B cell (primary cell): ENCODE measurements around the gene HLA-C.

Experiments used
- EZH2 ChIP-seq: IDR thresholded peaks from 2 replicates; pipeline ENCODE4 v1.6.1; 2012; ENCODE audit warnings: borderline replicate concordance, low read depth, mild to moderate bottlenecking, moderate library complexity, low read length; ENCODE audit not compliant: insufficient read depth, poor library complexity, severe bottlenecking
- TF ChIP-seq, protein P1 (sequence below): fragments of 200-600 bp; IDR thresholded peaks from one replicate; pipeline ENCODE4 v1.8.0; 2022; ENCODE audit warnings: antibody characterized with exemption, mild to moderate bottlenecking

- no peak for TF ChIP-seq EZH2
- TF ChIP-seq, protein P1, sequence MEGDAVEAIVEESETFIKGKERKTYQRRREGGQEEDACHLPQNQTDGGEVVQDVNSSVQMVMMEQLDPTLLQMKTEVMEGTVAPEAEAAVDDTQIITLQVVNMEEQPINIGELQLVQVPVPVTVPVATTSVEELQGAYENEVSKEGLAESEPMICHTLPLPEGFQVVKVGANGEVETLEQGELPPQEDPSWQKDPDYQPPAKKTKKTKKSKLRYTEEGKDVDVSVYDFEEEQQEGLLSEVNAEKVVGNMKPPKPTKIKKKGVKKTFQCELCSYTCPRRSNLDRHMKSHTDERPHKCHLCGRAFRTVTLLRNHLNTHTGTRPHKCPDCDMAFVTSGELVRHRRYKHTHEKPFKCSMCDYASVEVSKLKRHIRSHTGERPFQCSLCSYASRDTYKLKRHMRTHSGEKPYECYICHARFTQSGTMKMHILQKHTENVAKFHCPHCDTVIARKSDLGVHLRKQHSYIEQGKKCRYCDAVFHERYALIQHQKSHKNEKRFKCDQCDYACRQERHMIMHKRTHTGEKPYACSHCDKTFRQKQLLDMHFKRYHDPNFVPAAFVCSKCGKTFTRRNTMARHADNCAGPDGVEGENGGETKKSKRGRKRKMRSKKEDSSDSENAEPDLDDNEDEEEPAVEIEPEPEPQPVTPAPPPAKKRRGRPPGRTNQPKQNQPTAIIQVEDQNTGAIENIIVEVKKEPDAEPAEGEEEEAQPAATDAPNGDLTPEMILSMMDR, result no peak
These were observed 27.6 kb upstream of the HLA-C start for GRCh38 chr6:31299511-31299910.
